HG02571 (cell line): ENCODE measurements around the gene TEX51.

Experiments
- ATAC-seq: cut with Tn5 transposase; IDR thresholded peaks from one replicate; pipeline ENCODE4 v1.9.1; 2021; ENCODE audit warnings: mild to moderate bottlenecking, moderate library complexity; ENCODE audit not compliant: unreplicated experiment

TEX51 gene

DNA sequence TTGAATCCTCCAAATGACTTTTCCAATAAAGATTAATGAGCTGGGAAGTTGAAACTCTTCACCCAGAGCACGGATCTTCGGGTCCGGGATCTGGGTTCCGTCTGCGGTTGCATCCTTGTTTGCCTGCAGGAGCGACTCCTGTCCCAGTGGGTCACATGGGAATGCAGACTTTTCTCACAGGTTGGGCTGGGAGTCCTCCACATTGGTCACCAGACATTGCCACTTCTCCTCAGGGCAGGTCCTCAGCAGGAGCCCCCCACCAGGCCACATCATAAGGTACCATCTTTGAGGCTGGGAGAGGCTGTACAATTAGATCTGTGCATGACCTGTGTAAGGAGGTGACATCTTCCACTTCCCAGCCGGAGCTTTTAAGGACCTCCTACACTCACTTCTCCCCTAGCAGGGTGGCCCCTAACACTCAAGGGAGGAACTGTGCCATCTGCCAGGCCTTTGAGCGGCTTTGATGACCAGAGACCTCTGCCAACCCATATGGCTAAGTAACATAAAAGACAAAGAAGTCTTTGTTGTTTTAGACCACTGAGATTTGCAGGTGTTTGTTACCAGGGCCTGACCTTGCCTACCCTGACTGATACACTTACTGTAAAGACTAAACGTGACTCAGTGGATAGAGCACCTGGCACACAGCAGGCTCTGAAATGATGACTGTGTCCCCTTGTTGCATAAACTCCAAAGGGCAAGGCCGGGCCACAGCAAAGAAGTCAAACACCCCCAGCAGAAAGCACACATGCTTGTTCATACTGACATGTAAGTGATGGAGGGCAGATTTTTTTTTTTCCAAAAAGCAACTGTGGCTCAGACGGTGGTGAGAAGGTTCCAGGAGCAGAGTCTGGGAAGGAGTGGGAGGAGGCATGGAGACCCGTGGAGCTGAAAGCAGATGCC is 7.9 kb upstream of the TEX51 start:
- ATAC-seq: no peak

DNA sequence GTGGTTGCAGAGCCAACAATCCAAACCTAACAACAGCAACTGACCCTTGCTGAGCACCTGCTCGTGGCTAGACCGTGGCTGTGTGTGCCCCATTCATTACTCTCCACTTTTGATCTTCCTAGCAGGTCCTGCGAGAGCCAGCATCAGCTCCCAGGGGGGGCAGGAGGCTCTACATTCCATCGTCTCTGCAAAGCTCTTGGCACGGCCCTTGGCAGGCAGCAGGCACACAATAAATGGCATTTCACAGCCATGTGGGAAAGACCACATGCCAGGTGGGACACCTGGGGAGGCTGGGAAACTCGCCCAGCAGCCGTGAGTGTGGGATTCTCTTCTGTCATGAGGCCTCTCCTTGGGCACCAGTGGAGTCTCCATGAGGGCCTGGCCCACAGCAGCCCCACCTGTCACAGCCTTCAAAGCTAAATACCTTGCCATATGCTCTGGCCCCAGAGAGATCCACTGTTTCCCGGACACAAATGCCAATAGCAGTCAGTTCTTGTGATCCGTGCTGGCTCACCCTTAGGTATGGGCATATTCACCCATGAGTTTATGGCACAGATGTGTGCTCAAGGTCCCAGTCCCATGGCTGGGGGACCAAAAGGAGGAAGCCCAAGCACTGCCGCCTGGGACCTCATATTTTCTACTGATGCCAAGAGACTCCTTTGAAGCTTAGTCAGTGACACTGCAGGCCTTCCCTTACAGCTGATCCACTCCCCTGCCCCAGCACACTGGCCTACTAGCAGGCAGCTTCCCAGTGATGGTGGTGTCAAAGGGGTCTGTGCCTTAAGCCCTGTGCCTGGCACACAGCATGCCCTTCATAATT is 6.8 kb upstream of the TEX51 start:
- ATAC-seq: no peak

DNA sequence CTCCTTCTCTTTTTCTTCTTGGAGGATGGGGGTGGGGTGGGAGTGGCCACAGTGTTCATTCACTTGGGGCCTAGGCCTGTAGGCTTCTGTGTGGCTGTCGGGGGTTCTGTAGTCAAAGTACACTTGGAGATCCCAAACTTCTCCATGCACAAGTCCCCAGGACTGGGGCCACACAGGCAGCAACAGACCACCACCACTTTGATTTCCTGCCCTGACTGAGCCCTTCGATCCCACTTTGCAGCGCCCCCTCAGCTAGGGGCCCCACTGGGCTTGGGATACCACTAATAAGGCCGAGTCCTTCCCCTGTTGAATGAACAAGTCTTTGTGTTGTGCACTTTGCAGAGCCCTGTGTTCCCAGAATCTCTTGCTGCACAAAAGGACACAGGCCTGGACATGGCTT is 5.5 kb upstream of the TEX51 start:
- ATAC-seq: no peak

DNA sequence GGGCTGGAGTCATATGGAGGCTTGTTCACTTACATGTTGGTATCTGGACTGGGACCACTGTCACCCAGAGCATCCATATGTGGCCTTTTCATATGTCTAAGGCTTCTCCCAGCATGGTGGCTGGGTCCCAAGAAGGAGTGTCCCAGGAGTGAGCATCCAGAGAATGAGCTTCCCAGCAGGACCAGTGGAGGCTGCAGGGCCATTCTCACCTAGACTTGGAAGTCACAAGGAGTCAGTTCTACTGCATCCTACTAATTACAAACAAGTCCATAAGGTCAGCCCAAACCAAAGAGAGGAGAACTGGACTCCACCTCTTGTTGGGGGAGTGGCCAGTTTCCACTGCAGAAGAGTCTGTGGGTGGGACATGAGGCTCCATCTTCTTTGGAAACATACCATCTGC is 5.1 kb upstream of the TEX51 start:
- ATAC-seq: no peak

DNA sequence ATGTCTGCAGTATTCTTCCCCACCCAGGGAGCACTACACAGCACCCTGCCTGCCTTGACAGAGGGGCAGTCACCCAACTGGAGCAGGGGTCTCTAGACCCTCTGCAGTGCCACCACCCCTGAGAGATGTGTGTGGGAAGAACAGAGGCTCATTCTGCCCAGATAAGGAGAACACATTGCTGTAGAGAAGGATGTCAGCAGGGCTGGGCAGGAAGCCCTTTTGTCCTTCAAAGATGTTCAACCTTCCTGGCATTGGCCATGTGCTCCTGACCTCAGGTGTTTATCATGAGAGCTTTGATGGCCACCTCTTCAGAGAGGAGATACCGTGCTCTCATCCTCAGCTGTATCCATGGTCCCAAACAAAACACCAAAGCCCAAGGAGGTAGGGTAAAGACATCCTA is 4.6 kb upstream of the TEX51 start:
- ATAC-seq: no peak

DNA sequence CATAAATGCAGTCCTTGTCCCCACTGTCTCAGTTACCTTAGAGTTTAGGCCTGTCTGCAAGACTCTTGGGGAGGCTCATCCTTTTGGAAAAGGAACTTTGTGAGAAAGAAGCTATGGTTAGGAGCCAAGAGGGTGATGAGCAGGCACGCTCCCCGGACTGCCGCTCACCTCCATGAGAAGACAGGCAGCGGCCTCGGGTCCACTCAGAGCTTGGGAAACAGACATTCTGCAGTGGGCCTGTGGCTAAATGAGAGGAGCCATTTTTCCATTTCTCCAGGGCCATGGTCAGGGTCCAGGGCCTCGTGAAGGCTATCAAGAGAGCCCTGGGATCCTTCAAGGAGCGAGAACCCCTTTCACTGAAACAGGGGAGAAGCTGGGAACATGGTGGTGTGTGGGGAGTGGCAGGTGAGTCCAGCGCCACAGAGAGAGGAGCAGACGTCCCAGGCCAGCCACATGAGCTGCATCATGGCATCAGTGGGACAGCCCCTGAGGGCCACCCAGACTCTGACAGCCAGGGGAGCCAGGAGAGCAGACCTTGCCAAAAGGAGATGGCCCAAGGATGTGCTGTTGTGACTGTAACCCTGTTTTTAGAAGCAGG is 4.0 kb upstream of the TEX51 start:
- ATAC-seq: no peak

DNA sequence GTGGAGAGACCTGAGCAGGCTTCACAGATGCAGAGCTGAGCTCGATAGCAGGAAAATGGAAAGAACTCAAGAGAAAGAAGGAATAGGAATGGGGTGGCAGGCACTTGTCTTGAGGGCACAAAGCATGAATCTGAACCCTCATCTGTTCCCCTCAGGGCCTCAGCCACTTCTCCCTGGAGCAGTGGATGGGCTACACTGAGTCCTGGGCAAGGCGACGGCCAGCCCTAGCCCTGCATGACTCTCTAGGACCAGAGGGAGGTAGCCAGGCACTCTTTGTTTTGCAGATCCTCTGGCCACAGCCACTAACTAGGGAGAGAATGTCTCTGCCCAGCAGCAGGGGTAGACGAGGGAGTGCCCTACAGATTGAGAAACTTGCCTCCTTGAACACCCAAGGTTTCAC is 3.4 kb upstream of the TEX51 start:
- no peak for ATAC-seq

DNA sequence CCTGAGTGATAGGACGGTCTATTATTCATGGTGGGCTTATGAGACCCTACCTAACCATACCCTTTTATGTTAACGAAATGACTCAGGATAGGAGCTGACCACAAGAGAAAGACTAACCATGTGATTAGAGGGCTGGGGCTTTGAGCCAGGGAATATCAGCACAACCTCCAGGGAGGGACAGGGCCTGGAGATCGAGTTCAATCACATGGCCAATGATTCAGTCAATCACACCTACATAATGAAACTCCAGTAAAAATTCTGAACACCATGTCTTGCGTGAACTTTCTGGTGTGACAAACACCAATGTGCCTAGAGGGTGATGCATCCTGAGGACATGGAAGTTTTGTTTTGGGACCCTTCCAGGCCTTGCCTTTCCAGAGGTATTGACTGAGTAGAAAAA is 2.2 kb upstream of the TEX51 start:
- ATAC-seq: no peak

DNA sequence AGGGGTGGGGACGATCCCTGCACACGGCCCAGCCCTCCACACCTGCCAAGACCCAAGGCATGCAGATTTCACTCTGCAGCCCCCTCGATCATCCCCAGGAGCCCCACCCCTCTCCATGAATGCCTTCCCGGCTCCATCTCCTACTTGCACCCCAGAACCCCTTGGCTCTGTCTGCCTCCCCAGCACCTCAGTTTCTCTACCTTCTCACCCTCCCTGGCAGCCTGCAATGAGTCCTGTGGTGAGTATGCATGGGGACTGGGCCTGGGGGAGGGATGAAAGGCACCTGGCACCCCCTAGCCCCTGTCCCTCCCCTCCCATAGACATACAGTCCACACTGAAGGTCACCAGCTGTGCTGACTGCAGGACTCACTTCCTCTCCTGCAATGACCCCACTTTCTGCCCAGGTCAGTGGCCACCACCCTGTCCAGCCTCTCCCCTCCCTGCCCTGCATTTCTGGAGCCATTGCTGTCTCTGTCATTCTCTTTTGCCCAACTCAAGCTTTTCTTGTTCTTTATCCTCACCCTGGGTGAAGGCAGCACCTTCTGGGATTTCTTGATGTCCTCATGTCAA is 1.0 kb downstream of the TEX51 start:
- ATAC-seq: no peak

DNA sequence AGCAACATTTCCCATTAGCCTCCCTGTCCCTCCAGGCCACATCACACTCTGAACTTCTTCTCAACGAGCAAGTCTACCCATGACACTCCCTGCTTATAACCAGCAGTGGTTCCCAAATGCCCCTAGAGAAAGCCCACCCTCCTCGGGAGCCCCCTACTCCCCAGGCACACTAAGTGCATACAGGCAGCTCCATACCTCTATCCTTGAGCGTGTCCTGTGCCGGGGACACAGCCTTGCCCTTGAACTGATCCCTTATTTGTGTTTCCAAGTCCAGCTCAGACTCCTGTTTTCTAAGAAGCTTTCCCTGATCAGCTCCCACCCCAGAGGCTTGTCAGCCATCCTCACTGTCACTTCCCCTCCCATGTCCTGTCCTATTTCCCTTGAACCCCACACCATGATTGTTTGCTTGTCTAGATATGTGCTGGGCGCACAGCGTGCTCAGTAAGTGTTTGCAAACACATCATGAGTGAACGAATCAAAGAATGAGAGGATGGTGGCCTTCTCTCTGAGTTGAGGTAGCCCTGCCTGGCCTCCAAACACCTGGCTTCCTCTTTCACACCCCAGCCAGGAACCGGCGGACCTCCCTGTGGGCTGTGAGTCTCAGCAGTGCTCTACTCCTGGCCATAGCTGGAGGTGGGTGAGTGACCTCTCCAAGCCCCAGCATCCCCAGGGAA is 2.1 kb downstream of the TEX51 start:
- ATAC-seq: no peak

DNA sequence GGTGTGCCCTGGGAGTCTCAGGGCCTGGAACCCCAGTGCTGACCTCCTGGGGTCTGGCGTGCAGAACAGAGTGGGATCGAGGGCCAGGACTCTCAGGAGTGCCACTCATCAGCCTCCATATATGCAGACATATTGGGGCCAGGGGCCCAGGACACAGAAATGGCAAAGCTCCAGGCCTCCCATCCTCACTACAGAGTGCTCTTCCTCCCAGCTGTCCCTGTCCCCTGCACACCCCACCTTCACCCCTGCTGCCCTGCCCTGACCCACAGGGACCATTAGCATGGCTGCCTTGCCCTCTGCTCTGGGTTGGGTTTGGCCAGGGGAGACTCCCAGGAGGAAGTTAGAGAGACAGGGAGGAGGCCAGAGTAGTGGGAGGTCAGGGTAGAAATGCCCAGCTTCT is 2.8 kb downstream of the TEX51 start:
- ATAC-seq: no peak

DNA sequence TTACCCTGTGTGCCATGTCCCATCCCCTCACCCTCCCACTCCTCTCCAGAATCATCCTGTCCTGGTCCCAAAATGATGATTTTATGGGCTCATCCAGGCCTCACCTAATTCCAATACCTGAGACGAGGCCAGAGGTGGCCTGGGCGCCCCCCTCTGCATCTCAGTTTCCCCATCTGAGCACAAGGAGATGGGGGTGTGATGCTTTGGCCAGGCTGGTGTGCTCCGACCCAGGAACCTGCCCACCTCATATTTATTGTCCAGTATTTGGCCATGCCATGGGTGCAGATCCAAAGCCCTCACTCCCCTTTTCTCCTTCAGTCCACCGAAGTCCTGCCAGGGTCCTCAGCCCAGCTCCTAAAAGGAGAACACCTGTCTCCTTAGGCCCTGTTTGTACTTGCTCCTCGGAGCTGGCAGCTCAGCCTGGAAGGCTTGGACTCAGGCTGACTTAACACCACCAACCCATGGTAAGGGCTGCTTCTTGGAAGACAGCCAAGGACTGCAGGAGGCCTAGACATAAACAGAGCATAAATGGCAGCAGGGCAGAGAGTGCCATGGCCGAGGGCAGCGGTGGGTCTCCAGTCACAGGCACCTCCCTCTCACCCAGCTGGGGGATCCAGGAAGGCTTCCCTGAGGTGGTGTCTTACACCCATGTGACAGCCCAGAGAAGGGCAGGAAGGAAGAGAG is 3.6 kb downstream of the TEX51 start:
- no peak for ATAC-seq

DNA sequence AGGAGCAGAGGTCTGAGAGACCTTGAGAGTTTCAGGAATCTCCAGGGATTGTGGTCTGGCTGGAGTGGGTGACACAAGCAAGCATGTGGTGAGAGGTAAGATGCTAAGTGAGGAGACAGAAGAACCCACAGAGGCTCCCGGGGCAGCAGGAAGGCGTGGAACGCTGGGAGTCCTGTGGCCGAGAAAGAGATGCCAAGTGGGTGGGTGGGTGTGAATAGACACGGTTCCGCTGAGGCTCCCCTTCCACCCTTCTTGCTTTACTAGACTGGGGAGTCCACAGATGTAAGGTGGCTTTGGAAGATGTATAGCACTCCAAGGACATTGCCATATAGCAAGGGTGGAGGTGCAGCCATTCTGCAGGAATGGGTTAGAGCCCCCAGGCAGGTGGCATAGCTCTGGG is 4.2 kb downstream of the TEX51 start:
- ATAC-seq: no peak

DNA sequence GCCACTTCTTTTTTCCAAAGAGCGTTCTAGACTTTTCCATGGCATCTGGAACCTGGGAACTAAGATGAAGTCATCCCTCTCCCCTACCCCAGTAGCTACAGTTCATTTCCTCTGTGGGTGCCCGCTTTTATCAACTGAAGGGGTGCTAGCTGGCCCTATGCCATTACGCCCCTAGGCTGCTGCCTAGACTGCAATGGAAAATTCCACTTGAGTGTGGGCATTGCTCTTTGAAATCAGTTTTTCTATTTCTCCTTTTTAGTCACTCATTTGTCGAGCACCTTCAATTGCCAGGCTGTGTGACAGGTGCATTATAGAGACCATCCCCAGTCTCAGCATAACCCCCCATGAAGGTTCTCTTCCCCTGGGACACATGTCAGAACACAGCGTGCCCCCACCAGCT is 7.3 kb downstream of the TEX51 start:
- ATAC-seq: no peak

DNA sequence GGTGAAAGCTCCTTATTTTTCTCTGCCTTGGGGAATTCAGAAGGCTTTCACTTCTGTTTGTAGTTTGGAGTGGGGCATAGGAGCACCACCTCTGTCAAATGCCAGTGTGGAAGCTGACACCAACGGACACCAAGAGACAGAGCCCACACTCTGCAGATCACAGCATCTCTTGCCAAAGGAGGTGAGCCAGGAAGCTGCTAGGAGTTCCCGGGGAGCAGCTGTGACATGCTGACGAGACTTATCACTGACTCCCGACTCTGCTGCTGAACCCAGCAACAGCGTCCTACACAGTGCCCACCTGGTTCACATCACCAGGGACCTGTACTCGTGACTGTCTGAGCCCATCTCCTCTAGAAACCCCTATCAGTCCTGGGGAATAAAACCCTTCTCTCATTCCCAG is 8.1 kb downstream of the TEX51 start:
- no peak for ATAC-seq

DNA sequence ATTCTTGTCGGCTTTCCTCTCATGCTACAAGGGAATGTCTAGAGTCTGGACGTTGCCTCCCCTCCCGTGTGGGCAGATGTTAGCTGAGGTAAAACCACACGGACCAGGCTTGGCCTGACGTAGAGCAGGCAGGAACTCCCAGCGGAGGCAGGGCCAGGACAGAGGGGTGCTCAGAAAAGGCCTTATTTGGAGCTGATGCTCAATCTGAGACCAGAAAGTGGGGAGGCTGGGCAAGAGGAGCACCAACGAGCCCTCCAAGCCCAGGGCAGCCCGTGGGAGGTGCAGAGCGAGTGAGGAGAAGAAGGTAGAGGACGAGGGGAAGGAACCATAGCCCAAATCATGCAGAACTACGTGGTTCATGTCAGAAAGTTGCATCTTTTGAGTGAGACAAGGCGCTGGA is 9.0 kb downstream of the TEX51 start:
- no peak for ATAC-seq

DNA sequence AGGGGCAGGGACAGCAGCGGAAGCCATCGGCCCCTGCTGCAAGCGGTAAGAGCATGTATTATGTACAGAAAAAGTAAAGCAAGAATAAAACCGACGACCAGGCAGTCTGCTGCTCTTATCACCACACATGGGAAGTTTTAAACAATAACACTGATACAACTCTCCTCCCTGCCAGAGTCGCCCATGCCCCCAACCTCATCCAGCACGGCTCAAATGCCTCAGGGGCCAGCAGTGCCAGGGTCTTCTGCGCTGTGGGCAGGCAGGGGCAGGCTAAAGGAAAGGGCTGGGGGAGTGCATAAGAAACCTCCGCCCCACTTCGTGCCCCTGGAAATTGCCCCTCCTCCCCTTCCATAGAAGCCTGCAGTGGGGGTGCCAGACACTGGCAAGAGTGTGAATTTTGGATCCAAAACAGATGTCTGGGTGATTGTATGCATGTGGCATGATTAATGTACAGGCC is 10.1 kb downstream of the TEX51 start:
- ATAC-seq: no peak

DNA sequence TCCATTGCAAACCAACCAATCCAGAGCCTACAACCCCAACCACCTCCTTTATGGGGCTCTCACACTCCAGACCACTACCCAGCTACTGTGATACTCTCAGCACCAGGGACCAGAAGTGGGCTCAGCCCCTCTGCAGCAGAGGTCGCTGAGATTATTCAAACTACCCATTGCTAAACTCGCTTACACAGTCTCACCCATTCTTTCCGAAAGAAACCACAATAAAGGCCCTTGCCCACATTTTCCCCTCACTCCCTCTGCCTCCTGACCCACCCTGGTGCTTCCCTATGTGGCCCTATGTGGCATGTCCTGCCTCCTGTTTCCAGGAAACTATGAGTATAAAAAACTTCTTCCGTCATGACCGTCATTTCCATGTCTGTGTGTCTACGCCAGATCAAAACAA is 10.7 kb downstream of the TEX51 start:
- ATAC-seq: no peak

DNA sequence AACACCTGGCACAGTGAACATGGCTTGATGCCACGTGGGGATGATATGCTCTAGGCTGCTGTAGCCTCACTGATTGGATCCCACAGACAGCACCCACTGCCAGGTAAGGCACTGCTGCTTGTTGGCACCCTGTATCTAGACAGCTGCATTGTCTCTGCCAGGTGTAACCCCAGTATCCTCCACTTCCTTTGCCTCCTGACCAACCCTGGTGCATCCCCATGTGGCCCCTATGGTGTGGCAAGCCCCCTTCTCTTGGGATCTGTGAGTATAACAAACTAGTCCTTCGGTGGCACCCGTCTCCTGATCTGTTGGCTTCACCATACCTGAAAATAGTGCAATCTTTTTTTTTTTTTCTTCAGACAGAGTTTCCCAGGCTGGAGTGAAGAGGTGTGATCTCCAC is 11.1 kb downstream of the TEX51 start:
- ATAC-seq: no peak

DNA sequence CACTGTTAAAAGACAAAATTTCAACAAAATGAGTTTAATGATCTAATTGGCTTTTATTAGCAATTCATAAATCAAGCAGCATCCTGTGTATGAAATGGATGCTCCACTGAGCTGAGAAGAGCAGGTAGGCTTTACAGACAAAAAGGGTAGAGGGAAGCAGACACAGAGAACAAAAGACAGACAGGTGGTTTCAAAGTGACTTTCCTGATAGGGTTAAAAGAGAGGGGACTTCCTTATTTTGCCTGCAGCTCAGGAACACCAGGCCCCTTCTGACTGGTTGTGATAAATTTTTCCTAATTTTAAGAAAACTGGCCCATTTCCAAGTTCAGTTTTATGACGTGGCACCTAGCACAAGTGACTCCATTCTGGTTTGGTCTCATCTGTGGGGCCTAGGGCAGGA is 11.9 kb downstream of the TEX51 start:
- no peak for ATAC-seq
